ENCODE measurements around the gene NRF1. TPM values are rescaled to one million over a fixed set of nuclear protein-coding genes. Genes with fewer than 3 reads are reported as not detected.
A peak's percentile ranks its signal among the peaks of the same experiment; 100 is the strongest.

The NRF1 gene
- total RNA-seq, 1 experiment from 2014 or later = 18.4 TPM

GRCh38 chr7:129698516-129699418, 87.2 kb downstream of the NRF1 start:
- TF ChIP-seq CTCF (IDR thresholded peaks at IDR 0.05; ENCODE audit: unreplicated experiment) = no peak
- peak overlapping the region; percentile 6 for H3K4me3 Mint-ChIP-seq (ENCODE audit: unreplicated experiment)
- CTCF ChIA-PET = interaction anchor here (0.6 kb wide), 1 partner anchor 1144 kb away, joined by 4 read pairs; no protein-coding TSS in a partner anchor
- POLR2A ChIA-PET = interaction anchor here (0.6 to 1.1 kb wide), 3 partner anchors 16 to 81 kb away, joined by 3 read pairs; no protein-coding TSS in a partner anchor
- intact Hi-C loops (cut with micrococcal nuclease) = no loop called here
- peak overlapping the region; percentile 92 for H3K27ac Mint-ChIP-seq (ENCODE audit: low read depth, unreplicated experiment)
- peaks cover 2% of the 10 kb centered on the region for H3K36me3 Mint-ChIP-seq (ENCODE audit: insufficient read depth, unreplicated experiment)
- peaks cover 7% of the 10 kb centered on the region for H3K4me1 Mint-ChIP-seq (ENCODE audit: insufficient read depth, unreplicated experiment)
- no peaks in the 10 kb centered on the region for H3K27me3 Mint-ChIP-seq (ENCODE audit: insufficient read depth, unreplicated experiment)
- peak; percentile 65 for DNase-seq (ENCODE audit: unreplicated experiment)
- no peaks in the 10 kb centered on the region for H3K9me3 Mint-ChIP-seq (ENCODE audit: unreplicated experiment)
- BruUV-seq (replicated peaks) = TSS peak; percentile 97

GRCh38 chr7:129702316-129702715, 90.8 kb downstream of the NRF1 start:
- no peak overlapping the region for H3K27ac Mint-ChIP-seq (ENCODE audit: low read depth, unreplicated experiment)
- H3K27me3 Mint-ChIP-seq (ENCODE audit: insufficient read depth, unreplicated experiment) = no peaks in the 10 kb centered on the region
- H3K4me1 Mint-ChIP-seq (ENCODE audit: insufficient read depth, unreplicated experiment) = peaks cover 7% of the 10 kb centered on the region
- intact Hi-C loops (cut with micrococcal nuclease) = no loop called here
- BruUV-seq (replicated peaks) = no TSS peak
- no peak overlapping the region for H3K4me3 Mint-ChIP-seq (ENCODE audit: unreplicated experiment)
- H3K9me3 Mint-ChIP-seq (ENCODE audit: unreplicated experiment) = no peaks in the 10 kb centered on the region
- H3K36me3 Mint-ChIP-seq (ENCODE audit: insufficient read depth, unreplicated experiment) = no peaks in the 10 kb centered on the region
- ChIA-PET CTCF (no interaction called here), POLR2A (no interaction called here)
- no peak for DNase-seq (ENCODE audit: unreplicated experiment)
- no peak for TF ChIP-seq CTCF (IDR thresholded peaks at IDR 0.05; ENCODE audit: unreplicated experiment)

GRCh38 chr7:129702761-129703338, 91.3 kb downstream of the NRF1 start:
- intact Hi-C loops (cut with micrococcal nuclease) = no loop called here
- no peak overlapping the region for H3K4me3 Mint-ChIP-seq (ENCODE audit: unreplicated experiment)
- H3K27me3 Mint-ChIP-seq (ENCODE audit: insufficient read depth, unreplicated experiment) = no peaks in the 10 kb centered on the region
- H3K9me3 Mint-ChIP-seq (ENCODE audit: unreplicated experiment) = no peaks in the 10 kb centered on the region
- CTCF ChIA-PET = no interaction called here
- no TSS peak for BruUV-seq (replicated peaks)
- H3K36me3 Mint-ChIP-seq (ENCODE audit: insufficient read depth, unreplicated experiment) = no peaks in the 10 kb centered on the region
- POLR2A ChIA-PET = interaction anchor here (1.4 to 1.7 kb wide), 2 partner anchors 9 to 128 kb away, joined by 3 to 4 read pairs; no protein-coding TSS in a partner anchor
- no peak overlapping the region for H3K27ac Mint-ChIP-seq (ENCODE audit: low read depth, unreplicated experiment)
- peaks cover 7% of the 10 kb centered on the region for H3K4me1 Mint-ChIP-seq (ENCODE audit: insufficient read depth, unreplicated experiment)
- no peak for DNase-seq (ENCODE audit: unreplicated experiment)
- TF ChIP-seq CTCF (IDR thresholded peaks at IDR 0.05; ENCODE audit: unreplicated experiment) = no peak

GRCh38 chr7:129703751-129704150, 92.2 kb downstream of the NRF1 start:
- no TSS peak for BruUV-seq (replicated peaks)
- Mint-ChIP-seq H3K4me1 (ENCODE audit: insufficient read depth, unreplicated experiment) (peaks cover 6% of the 10 kb centered on the region), H3K27ac (ENCODE audit: low read depth, unreplicated experiment) (no peak overlapping the region), H3K27me3 (ENCODE audit: insufficient read depth, unreplicated experiment) (no peaks in the 10 kb centered on the region), H3K4me3 (ENCODE audit: unreplicated experiment) (no peak overlapping the region), H3K36me3 (ENCODE audit: insufficient read depth, unreplicated experiment) (no peaks in the 10 kb centered on the region), H3K9me3 (ENCODE audit: unreplicated experiment) (no peaks in the 10 kb centered on the region)
- DNase-seq (ENCODE audit: unreplicated experiment) = no peak
- ChIA-PET POLR2A (interaction anchor here (1.4 to 1.7 kb wide), 2 partner anchors 10 to 127 kb away, joined by 3 to 4 read pairs; no protein-coding TSS in a partner anchor), CTCF (interaction anchor here (0.6 kb wide), 1 partner anchor 302 kb away, joined by 5 read pairs; no protein-coding TSS in a partner anchor)
- no peak for TF ChIP-seq CTCF (IDR thresholded peaks at IDR 0.05; ENCODE audit: unreplicated experiment)
- intact Hi-C loops (cut with micrococcal nuclease) = no loop called here
